ENCODE measurements around the gene ADGRB2. TPM values are rescaled to one million over a fixed set of nuclear protein-coding genes. Genes with fewer than 3 reads are reported as not detected.

ADGRB2 gene
- total and polyA plus RNA-seq, 2 of the 4 experiments (the other 2 are of a cell fraction): 2.2 to 11.9 TPM

- no peaks in the 10 kb centered on the region for H3K9me3 ChIP-seq (ENCODE audit: control insufficient read depth, insufficient read depth, low read length)
- H2AFZ ChIP-seq (replicated peaks; ENCODE audit: low read length, poor library complexity): no peak overlapping the region
- H3K18ac ChIP-seq (ENCODE audit: low read depth, low read length): no peak overlapping the region; the same call in 1 of the 2 replicates
- TF ChIP-seq NFE2L2 (IDR thresholded peaks at IDR 0.05; ENCODE audit: low read depth, low read length): no peak
- no peak for TF ChIP-seq FOS (IDR thresholded peaks at IDR 0.05; ENCODE audit: low read depth, low read length)
- TF ChIP-seq SMC3 (IDR thresholded peaks at IDR 0.05; ENCODE audit: low read depth, low read length): no peak
- no peak for TF ChIP-seq MAFK (IDR thresholded peaks at IDR 0.05; ENCODE audit: low read depth, low read length)
- TF ChIP-seq CEBPB (IDR thresholded peaks at IDR 0.05; ENCODE audit: low read depth, low read length): no peak
- TF ChIP-seq RCOR1 (IDR thresholded peaks at IDR 0.05; ENCODE audit: insufficient replicate concordance, low read length): no peak
- TF ChIP-seq, protein P1, sequence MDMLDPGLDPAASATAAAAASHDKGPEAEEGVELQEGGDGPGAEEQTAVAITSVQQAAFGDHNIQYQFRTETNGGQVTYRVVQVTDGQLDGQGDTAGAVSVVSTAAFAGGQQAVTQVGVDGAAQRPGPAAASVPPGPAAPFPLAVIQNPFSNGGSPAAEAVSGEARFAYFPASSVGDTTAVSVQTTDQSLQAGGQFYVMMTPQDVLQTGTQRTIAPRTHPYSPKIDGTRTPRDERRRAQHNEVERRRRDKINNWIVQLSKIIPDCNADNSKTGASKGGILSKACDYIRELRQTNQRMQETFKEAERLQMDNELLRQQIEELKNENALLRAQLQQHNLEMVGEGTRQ (IDR thresholded peaks at IDR 0.05; ENCODE audit: low read depth, low read length): no peak
- TF ChIP-seq CTCF (conservative IDR thresholded peaks at IDR 0.05; ENCODE audit: low read depth, low read length): no peak
- no peak for TF ChIP-seq POLR2A (IDR thresholded peaks at IDR 0.05; ENCODE audit: low read depth, low read length)
- H2AK9ac ChIP-seq (replicated peaks; ENCODE audit: low read depth, low read length, poor library complexity): no peak overlapping the region
- ATAC-seq (ENCODE audit: low read depth) (no peak), DNase-seq (no peak)
- POLR2A ChIA-PET (ENCODE audit: unreplicated experiment): interaction anchor here (1.8 kb wide), 1 partner anchor 9 kb away, joined by 4 read pairs; no protein-coding TSS in a partner anchor
- peaks cover 37% of the 10 kb centered on the region for H3K4me1 ChIP-seq (ENCODE audit: control insufficient read depth, insufficient read depth, low read length)
- no peak overlapping the region for H3K23ac ChIP-seq (ENCODE audit: low read depth, low read length)
- intact Hi-C loops (cut with micrococcal nuclease): no loop called here
- H3K79me1 ChIP-seq (ENCODE audit: low read depth in 1 of 2, low read length in 2 of 2): peaks cover 13 to 57% of the 10 kb centered on the region in 2 experiments
- no peak overlapping the region for H3K56ac ChIP-seq (ENCODE audit: extremely low read depth, insufficient read depth, low read length)
- H3K4ac ChIP-seq (ENCODE audit: low read depth, low read length): 0 out of 2 replicates have a peak overlapping the region, but pooled peaks have one; percentile 31
- H4K5ac ChIP-seq (ENCODE audit: low read depth, low read length): no peak overlapping the region
- in situ Hi-C loops (cut with MboI; ENCODE audit: low sequenced_read_pairs): no loop called here
- no TSS peak for BruUV-seq (replicated peaks)
- no peaks in the 10 kb centered on the region for H3K27me3 ChIP-seq (ENCODE audit: control insufficient read depth, insufficient read depth, low read length)
- peaks cover 25% of the 10 kb centered on the region for H3K9me1 ChIP-seq (ENCODE audit: insufficient read depth, low read length)
- H3K36me3 ChIP-seq (ENCODE audit: control insufficient read depth, insufficient read depth, low read length): peaks cover 54% of the 10 kb centered on the region
- no peak overlapping the region for H3K4me3 ChIP-seq (ENCODE audit: insufficient read depth, low read depth, low read length)
- H3K27ac ChIP-seq (ENCODE audit: insufficient read depth, low read length): peak overlapping the region; percentile 84; the same call in 1 of the 2 replicates
- H2AK5ac ChIP-seq (ENCODE audit: low read depth, low read length): peak overlapping the region; percentile 99
- dilution Hi-C loops (cut with HindIII; ENCODE audit: low sequenced_read_pairs, unreplicated experiment): no loop called here
- peak overlapping the region in 1 of 2 experiments; percentile 53; a peak in 1 of 4 replicates for H4K8ac ChIP-seq (ENCODE audit: low read depth in 2 of 2, low read length in 2 of 2)
- 61% methylated on average over 3 of the region's 10 CpGs; no CpG with 5 or more reads in 1 of the 2 experiments for WGBS, 2 experiments (ENCODE audit: extremely low coverage in 2 of 2, insufficient read length in 1 of 2)
- H2BK20ac ChIP-seq (ENCODE audit: low read depth, low read length): peak overlapping the region; percentile 96; the same call in 1 of the 2 replicates
- no peak overlapping the region; the same call in 2 of the 3 replicates for H2BK15ac ChIP-seq (ENCODE audit: low read depth, low read length)
- H3K4me2 ChIP-seq (ENCODE audit: low read depth, low read length): no peak overlapping the region
- CTCF ChIA-PET: no interaction called here
- H4K91ac ChIP-seq (ENCODE audit: insufficient read depth, low read depth, low read length): peak overlapping the region; percentile 97
- H3K14ac ChIP-seq (replicated peaks; ENCODE audit: low read depth, low read length): no peak overlapping the region; the same call in 1 of the 2 replicates
- no peaks in the 10 kb centered on the region for H4K20me1 ChIP-seq (ENCODE audit: insufficient read depth, low read length)
- H2BK120ac ChIP-seq (ENCODE audit: low read depth, low read length): no peak overlapping the region
- no peak overlapping the region for H3K9ac ChIP-seq (ENCODE audit: low read depth, low read length)
- no peak overlapping the region for H2BK5ac ChIP-seq (ENCODE audit: low read depth, low read length, poor library complexity, severe bottlenecking)
Measured at GRCh38 chr1:31699341-31699891, 64.7 kb downstream of the ADGRB2 start.

Data from IMR-90 (cell line).